H1 (cell line): ENCODE data around the gene CHD3. TPM values are rescaled to one million over a fixed set of nuclear protein-coding genes. Genes with fewer than 3 reads are reported as not detected.

Experiments used
- CHD1 ChIP-seq: IDR thresholded peaks from 2 replicates; pipeline ENCODE4 v1.6.1; 2012; ENCODE audit warnings: low read depth, low read length, improper control_type of control experiment
- polyA plus RNA-seq, 7 experiments: library from polyadenylated mRNA; depleted of rRNA in 3 of 7; stranded (reverse) in 5 of 7; unstranded in 2 of 7; fragments of >200 nt in 5 of 7; fragments of 200-250 nt in 2 of 7; gene quantifications; 1 replicate in 5 of 7; 2 replicates in 1 of 7; 4 replicates in 1 of 7; pipeline versions ENCODE4 v1.2.1 to v1.2.3, GENCODE V29; 2011 to 2013; ENCODE audit warnings: missing spikeins in 2 of 7, mixed read lengths in 2 of 7
- total RNA-seq: library from RNA; stranded (reverse); fragmentation: NEBNext Ultra II Directional; extraction: Animal tissue kit (Norgen Biotek cat#: 25700); gene quantifications from 2 replicates; pipeline ENCODE4 v1.2.1, GENCODE V29; 2021

The CHD3 gene
- total and polyA plus RNA-seq, 2 of the 8 experiments (the other 6 are each of a cell fraction or from before 2014, with no cell fraction given) = 12.3 to 12.9 TPM

DNA sequence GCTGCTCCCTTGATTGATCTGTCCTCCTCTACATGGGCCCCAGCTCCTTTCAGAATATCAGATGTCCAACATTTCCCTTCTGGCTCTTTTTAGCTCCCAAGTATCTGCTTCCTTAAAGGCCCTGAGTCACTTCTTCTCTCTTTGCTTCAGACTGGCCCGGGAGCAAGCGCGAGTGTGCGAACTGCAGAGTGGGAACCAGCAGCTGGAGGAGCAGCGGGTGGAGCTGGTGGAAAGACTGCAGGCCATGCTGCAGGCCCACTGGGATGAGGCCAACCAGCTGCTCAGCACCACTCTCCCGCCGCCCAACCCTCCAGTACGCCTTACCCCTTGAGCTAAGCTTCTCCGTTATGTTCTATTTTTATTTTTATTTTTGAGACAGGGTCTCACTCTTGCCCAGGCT, 55.7 kb downstream of the CHD3 start (continued):
- TF ChIP-seq CHD1 = no peak
